Activated CD4-positive, alpha-beta T cell treated with anti-CD3 and anti-CD28 coated beads, Interleukin-2, amount 50 U/mL, for 1 hour (primary cell): Measurements from ENCODE around the gene GARIN5B.
"Not testable (repeated sequence)": the region's sequence is repeated elsewhere in the genome, so short reads cannot be mapped to it uniquely, and the experiment has no call there.

Experiments used
- DNase-seq: peaks from one replicate; pipeline ENCODE4 v3.0.0-alpha.2; 2020

Gene GARIN5B

DNA sequence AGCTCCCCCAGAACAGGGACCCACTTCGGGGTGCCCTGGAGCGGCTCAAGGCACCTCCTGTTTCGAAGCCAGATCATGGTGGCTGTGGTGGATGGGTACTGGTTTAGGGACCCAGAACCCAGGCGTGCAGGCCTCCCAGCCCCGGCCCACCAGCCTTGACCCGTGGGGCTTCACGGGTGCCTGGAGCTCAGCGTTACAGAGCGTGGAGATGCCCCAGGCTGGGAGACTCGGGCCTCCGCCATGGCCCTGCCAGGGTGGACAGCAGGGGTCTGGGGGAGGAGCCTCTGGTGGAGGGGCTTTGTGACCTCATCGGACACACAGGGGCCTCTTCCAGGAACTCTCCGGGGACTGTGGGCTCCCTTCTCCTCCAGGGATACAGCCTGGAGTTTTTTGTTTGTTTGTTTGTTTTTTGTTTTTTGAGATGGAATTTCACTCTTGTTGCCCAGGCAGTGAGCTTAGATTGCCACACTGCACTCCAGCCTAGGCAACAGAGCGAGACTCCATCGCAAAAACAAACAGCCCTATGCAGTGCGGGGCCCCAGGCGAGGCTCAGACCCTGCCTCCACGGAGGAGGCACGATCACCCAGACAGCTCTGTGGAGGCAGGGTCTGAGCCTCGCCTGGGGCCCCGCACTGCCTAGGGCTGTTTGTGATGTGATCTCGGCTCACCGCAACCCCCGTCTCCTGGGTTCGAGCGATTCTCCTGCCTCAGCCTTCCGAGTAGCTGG, at the start of gene GARIN5B:
Gene GARIN5B, minus strand, starts transcription at position 271 of the 727 bp plus-strand sequence. Its CDS starts 194 bp downstream, at position 77.
- no peak for DNase-seq

DNA sequence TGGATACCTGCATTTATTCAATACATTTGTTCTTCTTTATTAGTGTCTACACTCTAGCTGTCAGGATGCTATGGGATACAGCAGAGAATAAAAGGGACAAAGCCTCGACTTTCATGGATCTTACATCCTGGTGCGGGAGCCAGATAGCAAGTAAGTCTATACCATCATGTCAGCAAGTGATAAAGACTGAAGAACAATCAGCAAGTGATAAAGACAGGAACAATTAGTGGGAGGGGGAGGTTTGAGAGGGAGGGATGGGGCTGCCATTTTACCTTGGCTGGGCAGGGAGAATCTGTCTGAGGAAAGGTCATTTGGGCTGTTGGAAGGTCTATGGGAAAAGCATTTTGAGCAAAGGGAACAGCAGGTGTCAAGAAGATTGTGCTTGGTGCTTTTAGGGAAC, 47.1 kb upstream of the GARIN5B start:
- DNase-seq, result no peak

DNA sequence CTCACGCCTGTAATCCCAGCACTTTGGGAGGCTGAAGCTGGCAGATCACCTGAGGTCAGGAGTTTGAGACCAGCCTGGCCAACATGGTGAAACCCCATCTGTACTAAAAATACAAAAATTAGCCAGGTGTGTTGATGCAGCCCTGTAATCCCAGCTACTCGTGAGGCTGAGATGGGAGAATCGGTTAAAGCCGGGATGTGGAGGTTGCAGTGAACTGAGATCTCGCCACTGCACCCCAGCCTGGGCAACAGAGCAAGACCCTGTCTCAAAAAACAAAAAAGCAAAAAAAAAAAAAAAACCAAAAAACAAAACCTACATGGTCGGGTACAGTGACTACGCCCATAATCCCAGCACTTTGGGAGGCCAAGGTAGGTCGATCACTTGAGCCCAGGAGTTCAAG, 46.1 kb upstream of the GARIN5B start:
- DNase-seq, result not testable (repeated sequence)

DNA sequence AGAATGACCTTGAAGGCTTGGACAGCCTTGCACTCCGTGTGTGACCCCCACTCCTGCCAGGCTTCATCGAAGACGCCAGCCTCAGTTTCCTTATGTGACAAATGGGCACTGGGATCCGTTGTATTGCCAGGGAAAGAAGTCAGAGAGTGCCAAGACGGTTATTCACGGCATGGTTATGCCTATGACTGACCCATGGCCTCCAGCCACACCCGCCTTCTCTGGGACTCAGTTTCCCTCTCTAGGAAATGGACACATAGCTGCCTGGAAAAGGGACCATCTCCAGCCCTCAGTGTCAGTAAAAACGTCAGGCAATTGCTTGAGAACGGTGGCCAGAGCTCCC, 45.4 kb upstream of the GARIN5B start:
- DNase-seq, result no peak

DNA sequence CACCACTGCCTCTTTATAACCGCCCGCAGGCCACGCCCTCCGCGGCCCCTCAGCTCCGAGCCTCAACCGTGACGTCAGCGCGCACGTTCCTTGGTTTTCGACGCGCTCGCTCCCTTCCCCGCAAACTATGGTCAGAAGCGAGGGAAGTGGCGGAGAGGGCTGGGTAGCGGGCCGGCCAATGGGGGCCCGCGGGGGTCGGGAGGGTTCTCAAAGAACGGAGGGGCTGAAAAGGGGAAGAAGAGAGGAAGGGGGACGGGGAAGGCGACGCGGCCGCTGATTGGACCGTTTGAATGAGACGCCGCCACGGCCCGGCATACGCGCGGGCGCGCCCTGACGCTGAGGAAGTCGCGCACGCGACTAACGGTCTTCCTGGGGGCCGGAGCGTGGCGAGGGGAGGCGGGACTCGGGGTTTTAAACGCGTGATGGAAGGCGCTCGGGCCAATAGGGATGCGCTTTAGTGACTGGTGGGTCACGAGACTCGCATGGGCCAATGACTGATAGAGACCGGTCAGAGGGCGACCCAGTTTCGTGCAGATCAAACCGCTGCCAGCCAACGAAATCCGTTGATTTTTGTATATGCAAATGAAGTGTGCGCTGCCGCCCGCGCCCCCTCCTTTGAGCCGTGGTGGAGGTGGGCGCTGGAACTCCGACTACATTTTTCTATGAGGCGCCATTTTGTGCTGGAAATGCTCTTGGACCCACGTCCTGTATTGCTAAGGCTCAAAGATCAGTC, 44.9 kb upstream of the GARIN5B start:
- peak; percentile 94 for DNase-seq

DNA sequence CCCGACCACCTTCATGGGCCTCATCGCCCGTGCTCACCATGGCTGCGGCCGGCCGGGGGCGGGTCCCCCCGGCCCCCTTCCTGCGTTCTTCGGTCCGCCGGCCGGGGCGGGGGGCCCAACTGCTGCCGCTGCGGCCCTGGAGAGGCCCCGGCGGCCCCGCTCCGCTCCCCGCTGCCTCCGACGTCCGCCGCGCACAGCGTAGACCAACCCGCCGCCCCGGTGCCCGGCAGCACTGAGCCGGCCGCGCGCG, 44.4 kb upstream of the GARIN5B start, which contains the start of gene UBE2S:
Gene UBE2S, minus strand, starts transcription at position 239 of the 250 bp plus-strand sequence. Its CDS starts 199 bp downstream, at position 40.
- DNase-seq, result not testable (repeated sequence)

DNA sequence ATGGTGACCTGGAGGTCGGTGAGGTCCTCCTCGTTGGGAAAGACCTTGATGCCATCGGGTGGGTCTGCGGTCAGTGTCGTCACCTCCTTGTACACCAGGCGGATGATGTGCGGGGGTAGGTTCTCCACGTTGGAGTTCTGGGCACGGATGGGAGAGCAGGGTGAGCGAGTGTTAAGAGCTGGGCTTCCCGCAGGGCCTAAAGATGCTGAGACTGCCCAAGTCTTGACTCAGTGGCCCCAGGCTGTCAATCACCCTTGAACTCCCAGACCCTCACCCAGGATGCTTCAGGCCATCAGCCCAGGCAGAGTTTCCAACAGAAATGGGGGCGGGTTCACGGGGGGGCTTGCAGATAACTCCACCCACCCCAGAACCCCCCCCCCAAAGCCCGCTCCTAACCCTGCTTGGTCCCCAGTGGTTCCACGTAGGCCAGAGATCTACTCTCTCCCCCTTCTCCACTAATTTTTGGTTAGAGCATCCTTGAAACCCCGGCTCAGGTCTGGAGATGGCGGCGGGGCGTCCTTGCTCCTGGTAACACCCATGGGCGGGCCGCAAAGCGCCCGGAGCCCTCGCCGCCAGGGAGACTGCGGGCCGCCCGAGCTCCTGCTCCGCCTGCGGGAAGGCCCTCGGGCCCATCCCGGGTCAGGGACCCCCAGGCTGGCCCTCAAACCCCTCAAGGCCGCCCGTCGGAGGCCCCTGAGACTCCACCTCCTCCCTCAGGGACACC, 43.9 kb upstream of the GARIN5B start:
- peak; percentile 31 for DNase-seq

DNA sequence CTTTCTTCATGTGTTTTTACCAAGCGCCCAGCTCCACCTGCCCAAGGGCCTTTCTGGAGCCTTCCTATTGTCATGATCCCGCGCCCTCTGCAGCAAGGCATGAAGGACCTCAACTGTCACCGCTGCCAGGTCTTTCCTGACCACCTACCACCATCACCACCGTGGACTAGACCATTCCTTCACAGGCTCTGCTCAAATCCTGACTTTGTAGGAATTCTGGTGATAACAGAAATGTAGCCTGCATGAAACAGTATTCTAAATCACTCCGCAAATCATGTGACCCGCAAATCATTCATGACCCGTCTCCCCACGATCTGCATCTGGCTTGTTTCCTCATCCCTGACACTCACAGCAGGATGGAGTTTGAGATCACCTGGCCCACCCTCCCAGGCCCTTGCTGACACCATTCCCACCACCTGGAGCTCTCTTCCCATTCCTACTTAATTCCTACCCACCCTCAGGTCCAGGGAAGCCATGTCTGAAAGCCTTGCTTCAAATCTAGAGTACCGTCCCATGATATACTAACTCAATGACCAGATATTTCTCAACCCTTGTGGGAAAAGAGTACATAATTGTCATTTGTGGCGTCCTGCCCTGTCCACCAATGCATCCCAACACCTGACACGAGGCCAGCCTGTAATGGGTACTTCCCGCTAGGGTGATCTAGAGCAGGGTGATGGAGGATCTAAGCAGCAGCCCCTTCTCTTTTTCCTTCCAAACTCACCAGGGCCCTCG, 43.2 kb upstream of the GARIN5B start:
- no peak for DNase-seq

DNA sequence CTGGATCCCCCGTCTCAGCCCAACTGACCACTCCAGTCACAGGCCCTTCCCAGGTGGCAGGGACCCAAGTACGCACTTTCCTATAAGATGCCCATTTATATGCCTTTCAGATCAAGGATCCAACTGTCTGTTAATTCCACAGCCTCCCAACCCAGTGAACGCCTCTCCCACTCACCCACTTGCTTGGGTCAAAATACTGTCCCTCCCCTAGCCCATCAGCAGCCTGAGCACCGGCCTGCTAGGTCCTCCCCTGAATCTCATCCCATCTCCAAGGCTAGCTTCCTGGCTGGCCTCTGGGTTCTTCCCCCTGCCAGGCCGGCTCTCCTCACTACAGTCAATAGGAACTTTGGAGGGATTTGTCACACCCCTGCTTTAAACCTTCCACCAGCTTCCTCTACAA, 42.6 kb upstream of the GARIN5B start:
- no peak for DNase-seq

DNA sequence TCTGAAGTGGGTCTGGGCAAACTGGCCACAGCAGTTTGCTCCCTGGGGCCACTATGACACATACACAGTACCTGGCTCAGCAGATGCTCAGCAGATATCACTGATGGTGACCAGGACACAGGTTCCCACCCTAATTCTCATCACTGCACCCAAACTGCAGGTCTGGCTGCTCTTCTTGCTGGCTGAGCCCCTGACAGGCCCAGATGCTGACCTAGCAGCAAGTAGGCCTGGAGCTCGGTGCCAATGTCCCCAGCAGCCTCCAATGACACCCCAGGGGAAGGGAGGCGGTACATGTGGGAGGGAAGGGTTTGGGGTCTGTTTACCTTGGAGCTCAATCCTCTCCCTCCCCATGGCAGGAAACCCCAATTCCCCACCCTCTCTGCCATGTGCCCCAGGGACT, 39.4 kb upstream of the GARIN5B start:
- DNase-seq, result no peak

DNA sequence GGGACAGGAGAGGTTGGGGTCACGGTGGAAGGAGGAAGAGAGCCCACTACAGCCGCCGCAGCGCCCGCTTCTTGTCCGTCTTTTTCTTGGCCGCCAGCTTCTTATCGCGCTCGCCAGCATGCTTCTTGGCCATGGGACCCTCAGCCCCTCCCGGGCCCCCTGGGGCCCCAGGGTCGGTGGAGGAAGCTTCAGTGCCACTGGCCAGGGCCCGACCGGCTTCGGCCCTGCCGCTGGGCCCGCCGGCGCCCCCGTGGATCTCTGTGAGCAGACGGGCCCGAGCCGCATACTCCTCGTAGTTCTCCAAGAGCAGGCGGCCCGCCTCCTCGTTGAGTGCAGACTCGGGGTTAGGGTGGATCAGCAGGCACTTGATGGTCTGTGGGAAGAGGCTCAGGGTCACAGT, 38.3 kb upstream of the GARIN5B start:
- DNase-seq, result not testable (repeated sequence)

DNA sequence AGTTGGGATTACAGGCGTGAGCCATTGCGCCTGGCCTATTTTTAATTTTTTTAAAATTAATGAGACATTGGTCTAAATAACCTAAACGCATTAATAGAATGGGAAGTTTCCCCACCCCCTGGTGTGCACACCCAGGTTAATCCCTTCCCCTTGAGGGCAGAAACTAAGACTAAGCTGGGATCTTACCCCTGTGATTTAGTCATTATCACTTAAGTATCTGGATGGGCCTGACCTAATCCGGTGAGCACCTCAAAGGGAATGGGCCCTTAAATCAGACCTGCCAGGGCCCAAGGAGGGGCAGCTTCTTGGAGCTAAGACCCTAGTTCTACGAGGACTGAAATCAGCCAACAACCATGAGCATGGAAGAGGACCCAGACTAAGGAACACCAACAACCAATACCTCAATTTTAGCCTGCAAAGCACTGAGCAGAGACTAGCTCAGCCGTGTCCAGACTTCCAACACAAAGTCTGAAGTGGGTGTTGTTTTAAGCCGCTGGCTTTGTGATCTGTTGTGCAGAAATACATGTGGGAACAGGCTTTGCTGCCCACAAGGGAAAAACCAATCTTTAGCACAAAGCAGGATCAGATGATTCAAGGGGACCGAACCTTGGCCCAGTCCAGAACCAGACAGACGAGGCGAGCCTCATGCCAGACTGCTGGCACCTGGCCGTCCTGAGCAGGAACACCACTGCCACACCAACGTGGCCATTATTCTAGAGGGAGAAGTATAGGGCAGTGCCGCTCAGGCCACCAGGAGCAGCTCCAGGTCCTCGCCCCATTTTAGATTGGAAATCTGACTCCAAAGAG, 37.4 kb upstream of the GARIN5B start:
- no peak for DNase-seq

DNA sequence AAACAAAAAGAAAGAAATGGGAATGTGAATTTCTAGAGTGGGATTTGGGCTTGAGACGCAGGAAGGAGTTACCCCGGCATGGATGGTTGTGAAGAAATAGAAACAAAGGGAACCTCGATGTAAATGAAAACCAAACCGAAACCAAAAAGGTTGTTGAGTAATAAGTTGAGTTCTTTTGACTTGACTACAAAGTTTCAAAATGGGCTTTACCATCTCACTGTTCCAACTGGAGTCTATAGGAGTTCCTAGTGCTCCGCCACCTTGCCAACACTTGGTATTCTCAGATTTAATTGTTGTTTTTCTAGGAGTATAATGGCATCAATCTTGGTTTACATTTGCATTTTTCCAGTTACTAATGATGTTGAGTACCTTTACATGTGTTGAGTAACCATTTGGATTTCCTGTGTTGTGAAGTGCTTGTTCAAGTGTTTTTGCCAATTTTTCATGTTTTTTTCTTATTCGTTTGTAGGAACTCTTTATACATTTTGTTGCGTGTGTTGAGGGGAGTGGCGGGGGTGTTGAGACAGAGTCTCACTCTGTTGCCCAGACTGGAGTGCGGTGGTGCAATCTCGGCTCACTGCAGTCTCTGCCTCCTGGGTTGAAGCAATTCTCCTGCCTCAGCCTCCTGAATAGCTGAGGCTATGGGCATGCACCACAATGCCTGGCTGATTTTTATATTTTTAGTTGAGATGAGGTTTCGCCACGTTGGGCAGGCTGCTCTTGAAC, 35.3 kb upstream of the GARIN5B start:
- DNase-seq, result no peak

DNA sequence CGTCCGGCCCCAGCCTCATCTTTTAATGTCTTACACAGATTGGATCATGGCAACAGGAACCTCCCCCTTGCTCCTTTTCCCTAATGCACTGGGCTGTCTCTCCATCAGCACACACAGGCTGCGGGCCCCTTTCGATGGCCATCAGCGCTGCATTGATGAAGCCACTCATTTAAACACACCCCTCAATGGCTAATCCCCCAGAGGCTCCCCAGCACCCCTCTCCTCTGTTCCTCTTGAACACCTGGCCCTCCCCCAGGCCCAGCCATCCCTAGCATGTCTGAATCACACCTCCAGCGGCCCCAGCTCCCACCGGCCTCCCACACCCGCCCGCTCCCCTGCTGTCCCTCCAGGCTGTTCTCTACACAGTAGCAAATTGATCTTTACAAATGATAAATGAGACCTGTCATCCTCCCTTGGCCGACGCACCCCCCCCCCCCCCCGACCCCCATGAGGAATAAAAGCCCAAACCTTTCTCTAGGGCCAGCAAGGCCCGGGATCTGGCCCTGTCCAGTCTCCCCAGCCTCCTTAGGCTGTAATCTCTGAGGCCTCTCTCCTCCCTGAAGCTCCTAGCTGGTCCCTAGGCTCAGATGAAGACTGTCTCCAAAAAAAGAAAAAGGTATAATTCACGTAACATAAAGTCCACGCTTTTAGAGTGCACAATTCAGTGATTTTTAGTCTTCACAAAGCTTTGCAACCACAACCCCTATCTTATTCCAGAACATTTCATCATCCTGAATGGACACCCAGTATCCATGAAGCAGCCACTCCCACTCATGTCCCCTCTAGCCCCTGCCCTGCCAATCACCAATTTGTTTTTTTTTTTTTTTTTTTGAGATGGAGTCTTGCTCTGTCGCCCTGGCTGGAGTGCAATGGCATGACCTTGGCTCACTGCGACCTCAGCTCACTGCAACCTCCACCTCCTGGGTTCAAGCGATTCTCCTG, 30.0 kb upstream of the GARIN5B start:
- no peak for DNase-seq

DNA sequence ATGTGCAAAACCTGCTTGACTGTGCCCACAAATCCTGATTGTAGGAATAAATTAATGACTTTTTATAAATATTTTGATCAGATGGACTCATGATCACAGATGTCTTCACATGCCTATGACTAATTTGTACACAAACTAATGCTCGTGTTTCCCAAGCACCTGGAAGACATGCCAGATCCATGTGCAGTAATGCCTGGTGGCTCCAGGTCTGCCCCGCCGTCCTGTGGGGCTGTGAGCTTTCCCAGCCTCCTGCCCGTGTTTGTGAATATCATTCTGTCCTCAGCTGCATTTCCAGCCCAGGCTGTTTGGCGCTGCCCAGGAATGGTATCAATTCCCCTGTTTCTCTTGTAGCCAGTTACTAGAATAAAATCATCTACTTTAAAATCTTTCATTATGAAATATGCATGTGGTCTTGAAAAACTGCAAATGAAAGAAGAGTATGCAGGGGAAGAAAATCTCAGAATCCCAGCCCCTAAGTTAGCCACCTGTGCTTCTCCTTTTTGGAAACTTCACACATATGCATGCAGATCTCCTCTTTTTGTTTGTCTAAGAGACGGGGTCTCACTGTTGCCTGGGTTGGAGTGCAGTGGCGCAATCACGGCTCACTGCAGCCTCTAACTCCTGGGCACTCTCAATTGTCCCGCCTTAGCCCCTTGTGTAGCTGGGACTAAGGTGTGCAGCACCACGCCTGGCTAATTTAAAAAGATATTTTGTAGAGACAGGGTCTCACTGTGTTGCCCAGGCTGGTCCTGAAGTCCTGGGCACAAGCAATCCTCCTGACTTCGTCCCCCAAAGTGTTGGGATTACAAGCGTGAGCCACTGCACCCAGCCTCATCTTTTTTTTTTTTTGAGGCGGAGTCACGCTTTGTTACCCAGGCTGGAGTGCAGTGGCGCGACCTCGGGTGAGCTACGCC, 28.9 kb upstream of the GARIN5B start:
- no peak for DNase-seq

DNA sequence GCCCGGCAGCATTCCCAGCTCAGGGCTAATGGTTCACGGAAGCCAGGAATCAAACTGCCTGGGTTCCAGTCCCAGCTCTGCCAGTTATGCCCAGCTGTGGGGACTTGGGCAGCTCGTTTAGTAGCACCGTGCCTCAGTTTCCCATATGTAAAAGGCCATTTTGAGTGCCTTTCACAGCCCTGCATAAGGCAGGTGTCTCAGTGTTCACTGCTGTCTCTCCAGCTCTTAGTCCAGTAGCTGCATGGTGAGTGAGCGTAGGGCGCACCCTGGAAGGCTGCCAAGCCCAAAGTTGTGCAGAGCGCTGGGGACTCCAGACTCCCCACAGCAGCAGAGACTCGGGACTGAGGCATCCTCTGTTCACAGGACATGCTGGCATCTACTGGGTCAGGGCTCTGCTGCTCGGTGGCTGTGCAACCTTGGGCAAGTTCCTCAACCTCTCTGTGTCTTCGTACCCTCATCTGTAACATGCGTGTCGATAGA, 28.2 kb upstream of the GARIN5B start:
- DNase-seq, result no peak

DNA sequence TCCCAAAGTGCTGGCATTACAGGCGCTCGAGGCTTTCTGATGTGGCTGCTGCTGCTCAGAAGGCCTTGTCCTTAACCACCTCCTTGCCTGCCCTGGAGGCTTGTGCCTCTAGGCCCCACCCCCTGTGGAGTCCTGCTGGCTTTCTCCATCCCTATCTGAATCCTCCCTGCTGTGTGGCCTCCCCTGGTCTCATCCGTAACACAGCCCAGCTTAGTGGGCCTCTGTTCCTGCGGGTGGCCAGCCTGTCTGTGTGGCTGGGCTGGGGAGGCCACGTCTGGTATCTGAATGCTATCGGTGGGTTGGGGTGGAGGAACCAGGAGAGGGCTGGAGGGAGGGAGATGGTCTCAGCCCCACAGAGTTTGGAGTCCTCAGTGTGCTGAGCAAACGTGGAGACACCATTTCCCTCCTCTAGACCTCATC, 27.4 kb upstream of the GARIN5B start:
- DNase-seq, result no peak

DNA sequence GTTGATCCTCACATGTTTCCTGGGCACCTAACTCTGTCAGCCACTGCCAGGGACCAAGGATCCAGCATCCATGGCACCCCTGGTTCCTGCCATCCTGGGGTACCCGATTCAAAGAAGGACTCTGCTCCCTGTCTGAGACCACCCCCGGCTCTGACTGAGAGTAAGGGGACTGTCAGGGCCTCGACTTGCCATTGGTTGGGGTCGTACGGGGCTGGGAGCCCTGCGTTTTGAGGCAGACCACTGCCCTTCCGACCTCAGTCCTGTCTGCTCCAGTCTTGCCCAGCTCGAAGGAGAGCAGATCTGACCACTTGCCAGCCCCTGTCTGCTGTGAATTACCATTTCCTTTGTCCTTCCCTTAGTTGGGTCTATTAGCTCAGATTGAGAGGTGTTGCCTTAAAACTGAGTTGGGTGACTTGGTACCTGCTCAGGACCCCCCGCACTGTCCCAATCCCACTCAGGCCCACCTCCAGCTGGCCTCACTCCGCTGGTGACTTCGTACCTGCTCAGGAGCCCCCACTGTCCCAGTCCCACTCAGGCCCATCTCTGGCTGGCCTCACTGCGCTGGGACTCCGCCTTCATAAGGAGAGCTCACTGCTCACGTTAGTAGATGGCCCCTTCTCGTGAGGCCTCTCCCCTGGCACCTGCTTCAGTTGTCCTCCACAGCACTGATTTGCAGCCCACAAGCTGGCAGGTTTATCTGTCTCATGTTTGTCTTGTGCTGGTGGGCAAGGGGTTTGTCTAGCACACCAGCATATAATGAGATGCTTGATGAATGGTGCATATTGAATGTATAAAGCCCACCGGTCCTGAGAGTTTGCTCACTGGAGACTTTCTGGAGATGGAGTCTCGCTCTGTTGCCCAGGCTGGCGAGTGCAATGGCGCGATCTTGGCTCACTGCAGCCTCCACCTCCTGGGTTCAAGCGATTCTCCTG, 26.6 kb upstream of the GARIN5B start:
- DNase-seq, result no peak
